ENCODE measurements around the gene ZNF800.

GRCh38 chr7:127347567-127348246 lies 44.8 kb downstream of the ZNF800 start:
- no peak for TF ChIP-seq EP300 (IDR thresholded peaks at IDR 0.05)
- TF ChIP-seq CTCF (IDR thresholded peaks at IDR 0.05) = peak in 2 of 3 experiments; percentile 51 to 64
- no peak for TF ChIP-seq POLR2A (IDR thresholded peaks at IDR 0.05; ENCODE audit: low read depth)
- TF ChIP-seq POLR2AphosphoS5 (IDR thresholded peaks at IDR 0.05) = no peak
